Cardiac septum (tissue), 1 donor: ENCODE measurements around the gene SOX1. TPM values are rescaled to one million over a fixed set of nuclear protein-coding genes. Genes with fewer than 3 reads are reported as not detected.

Experiments used
- DNase-seq: peaks from one replicate; pipeline ENCODE4 v3.0.0-alpha.2; 2020; ENCODE audit warnings: low spot score
- intact Hi-C: fragments of 100-400 bp; cut with DNase I; formaldehyde crosslinking; loops from one replicate; pipeline ENCODE4 v1.14.0; 2022
- total RNA-seq: library from RNA; stranded (reverse); fragmentation: NEBNext Ultra II Directional; extraction: Animal tissue kit (Norgen Biotek cat#: 25700); gene quantifications from one replicate; pipeline ENCODE4 v1.2.1, GENCODE V29; 2021
- donor health status: DM: no; HTN: no; CAD: no.

The SOX1 gene
- total RNA-seq, 1 donor from 2014 or later = not detected

- intact Hi-C loops = no loop called here
- no peak for DNase-seq
Observed at GRCh38 chr13:112057736-112058518, 9.0 kb upstream of the SOX1 start.

DNA sequence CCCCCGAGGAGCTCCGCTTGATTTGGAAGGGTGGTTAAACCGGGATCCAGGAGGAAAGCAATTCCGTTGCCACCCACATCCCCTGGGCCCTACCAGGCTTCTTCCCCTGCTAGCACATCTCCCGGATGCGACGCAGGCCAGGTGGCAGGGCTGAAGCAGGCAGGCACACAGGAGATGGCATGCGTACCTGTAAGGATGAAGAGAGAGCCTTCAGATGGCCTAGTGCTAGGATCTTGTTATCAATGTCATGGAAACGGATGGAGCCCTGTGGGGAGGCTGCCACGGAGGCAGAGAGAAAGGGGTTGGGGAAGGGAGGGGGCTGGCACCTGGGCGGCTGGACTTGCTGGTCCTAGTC lies 8.5 kb upstream of the SOX1 start:
- no peak for DNase-seq
- intact Hi-C loops = no loop called here

DNA sequence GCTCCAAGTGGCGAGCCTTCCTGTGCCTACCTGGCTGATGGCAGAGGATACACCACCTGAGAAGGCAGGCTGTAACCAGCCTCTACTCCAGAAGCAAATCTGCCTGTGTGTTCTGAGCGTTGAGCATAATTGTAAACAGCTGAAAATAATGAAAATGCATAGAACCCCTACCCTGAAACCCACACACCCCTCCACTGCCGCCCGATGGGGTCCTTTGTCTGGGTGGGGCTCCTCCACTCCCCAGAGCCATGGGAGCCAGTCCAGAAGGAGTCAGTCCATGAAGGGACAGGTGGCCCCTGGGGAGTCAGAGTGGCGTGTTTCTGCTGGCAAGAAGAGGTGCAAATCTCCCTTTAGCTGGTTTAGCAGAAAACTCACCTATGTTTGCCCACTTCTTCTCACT lies 8.0 kb upstream of the SOX1 start:
- DNase-seq = no peak
- intact Hi-C loops = no loop called here

- no peak for DNase-seq
- intact Hi-C loops = no loop called here
Observed at GRCh38 chr13:112059457-112060281, 7.3 kb upstream of the SOX1 start.

- intact Hi-C loops = no loop called here
- DNase-seq = no peak
Observed at GRCh38 chr13:112060282-112060830, 6.6 kb upstream of the SOX1 start.

GRCh38 chr13:112060899-112061366 lies 6.0 kb upstream of the SOX1 start:
- DNase-seq = no peak
- intact Hi-C loops = no loop called here

GRCh38 chr13:112061367-112062061 lies 5.4 kb upstream of the SOX1 start:
- DNase-seq = no peak
- intact Hi-C loops = no loop called here

GRCh38 chr13:112062072-112062567 lies 4.8 kb upstream of the SOX1 start:
- no peak for DNase-seq

DNA sequence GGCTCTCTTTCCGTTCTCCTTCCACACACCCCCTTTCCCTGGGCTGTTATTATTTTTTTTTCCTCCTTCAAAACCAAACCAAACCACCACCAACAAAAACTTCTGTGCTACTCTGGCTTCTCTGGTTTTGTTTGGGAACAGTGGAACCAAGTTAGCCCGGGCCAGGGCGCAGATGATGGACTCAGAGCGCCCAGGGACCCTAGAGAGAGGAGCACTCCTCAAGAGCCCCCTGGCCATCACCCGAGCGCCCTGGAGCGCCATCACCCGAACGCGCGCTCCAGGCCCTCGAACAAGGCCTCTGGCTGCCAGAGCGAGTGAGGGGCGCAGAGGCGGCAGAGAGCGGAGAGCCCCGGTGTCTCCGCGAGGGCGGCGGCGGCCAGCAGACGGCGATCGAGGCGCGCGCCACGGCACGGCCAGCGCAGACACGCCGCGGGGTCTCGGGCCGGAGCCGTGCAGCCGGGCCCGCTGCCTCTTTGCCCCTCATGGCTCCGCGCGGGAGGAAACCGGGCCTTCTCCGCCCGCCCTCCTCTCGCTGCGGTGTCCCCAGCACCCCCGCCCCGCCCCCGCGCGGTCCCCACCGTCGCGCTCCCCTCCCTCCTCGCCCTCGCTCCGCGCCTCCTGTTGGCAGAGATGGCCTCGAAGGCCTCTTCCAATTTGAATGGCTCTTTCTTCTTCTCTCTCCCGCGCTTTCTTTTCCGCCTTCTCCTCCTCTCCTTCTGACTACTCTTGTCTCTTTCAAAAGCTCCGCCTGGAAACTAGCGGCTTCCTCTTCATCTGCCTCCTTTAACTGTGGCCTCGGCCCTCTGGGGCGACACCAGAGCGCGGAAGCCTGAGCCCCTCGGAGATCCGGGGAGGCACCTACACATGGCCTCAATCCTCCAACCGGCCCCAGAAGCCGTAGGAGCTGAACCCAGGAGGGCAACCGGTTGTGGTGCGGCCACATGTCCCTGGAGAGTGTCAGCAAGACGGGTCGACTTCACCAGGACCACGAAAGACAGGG lies 4.1 kb upstream of the SOX1 start:
- intact Hi-C loops = no loop called here
- DNase-seq = no peak

More at GRCh38 chr13:112062072-112062567, 4.8 kb upstream of the SOX1 start:
- intact Hi-C loops = no loop called here

DNA sequence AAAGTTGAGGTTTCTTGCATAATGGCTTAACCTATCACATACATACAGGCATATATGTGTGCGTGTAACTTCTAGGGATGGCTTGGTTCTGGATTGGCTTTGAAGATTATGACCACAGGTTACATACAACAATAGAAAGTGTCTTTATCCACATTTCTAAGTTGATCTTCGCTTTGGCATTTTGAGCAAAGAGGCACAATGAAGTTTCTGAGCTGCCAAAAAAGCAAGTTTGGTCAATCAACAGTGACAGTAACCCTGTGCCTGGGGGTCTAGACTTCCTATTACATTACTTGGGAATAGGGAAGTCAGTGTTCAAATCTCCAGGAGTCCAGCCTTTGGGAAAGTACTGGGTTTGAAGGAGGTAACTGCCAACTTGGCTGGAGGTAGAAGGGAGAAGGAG lies 3.1 kb upstream of the SOX1 start:
- no peak for DNase-seq
- intact Hi-C loops = no loop called here

GRCh38 chr13:112064222-112064621 lies 2.7 kb upstream of the SOX1 start:
- intact Hi-C loops = no loop called here
- DNase-seq = no peak

DNA sequence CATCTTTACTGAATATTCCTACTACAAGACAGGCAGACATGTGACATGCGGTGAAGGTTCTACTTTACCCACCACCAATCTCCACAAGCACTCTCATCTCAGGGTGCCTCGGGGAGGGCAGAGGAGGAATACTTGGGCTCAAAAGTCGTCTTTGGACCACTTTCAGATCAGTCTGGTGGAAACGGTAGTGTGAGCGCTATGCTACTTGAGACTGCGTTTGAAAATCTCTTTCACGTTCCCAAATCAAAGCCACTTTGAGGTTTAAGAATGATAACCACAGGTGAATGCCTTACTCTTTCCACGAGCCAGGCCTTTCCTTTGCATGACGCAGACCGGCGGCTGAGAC lies 1.5 kb upstream of the SOX1 start:
- intact Hi-C loops = no loop called here
- DNase-seq = no peak

DNA sequence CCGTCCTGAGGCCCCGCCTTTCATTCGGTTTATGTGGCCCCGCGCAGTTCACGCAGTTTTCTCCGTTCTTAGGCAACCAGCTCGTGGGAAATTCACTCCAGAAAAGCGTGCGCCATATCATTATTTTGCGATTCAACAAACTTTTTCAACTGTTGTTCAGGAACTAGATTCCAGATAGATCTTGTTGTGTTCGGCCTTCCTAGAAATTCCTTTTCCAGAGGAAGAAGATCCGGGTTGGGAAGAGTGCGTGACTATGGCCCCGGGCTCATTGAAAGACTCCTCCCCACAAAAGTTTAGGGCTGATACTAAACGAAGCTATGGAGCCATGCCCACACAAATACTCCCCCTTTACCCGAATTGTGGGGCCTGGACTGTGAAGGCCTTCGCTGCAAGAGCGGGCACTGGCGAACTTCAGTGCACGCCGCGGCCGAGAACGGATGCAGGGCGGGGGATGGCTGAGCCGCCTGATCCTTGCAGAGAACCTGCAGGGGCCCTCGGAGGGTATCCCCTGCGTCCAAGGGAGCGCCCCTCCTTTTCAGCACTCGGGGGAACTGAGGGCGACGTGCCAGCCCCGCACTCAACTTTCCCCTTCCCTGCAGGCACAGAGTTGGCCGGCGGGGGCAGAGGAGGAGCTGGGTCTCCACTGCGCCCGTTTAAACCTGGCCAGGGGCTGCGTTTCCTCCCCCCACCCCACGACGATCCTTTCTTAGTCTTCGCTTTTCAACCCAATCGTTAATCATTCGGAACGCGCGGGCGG lies 904 bp upstream of the SOX1 start:
- intact Hi-C loops = no loop called here
- no peak for DNase-seq

DNA sequence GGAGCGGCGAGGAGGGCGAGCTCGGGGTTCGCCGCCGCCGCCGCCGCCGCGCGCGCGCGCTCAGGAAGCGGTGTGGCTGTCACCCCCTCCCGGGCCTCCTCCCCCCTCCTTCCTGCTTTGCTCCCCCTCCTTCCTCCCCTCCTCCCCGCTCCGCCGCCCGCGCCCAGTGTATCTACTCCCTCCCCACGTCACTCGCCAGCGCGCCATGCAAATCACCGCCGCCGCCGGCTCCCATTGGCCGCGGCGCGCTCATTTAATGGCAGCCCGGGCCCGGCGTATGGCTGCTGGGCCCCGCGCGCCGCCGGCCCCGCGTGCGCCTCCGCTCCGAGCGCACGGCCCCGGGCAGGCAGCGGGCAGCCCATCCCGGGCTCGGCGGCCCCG lies 335 bp upstream of the SOX1 start:
- no peak for DNase-seq

GRCh38 chr13:112067871-112068539 lies 1.1 kb downstream of the SOX1 start:
- intact Hi-C loops = no loop called here
- DNase-seq = no peak

More for the DNA sequence above, 335 bp upstream of the SOX1 start:
- intact Hi-C loops = no loop called here

- no peak for DNase-seq
- intact Hi-C loops = no loop called here
Observed at GRCh38 chr13:112068540-112069060, 1.7 kb downstream of the SOX1 start.

DNA sequence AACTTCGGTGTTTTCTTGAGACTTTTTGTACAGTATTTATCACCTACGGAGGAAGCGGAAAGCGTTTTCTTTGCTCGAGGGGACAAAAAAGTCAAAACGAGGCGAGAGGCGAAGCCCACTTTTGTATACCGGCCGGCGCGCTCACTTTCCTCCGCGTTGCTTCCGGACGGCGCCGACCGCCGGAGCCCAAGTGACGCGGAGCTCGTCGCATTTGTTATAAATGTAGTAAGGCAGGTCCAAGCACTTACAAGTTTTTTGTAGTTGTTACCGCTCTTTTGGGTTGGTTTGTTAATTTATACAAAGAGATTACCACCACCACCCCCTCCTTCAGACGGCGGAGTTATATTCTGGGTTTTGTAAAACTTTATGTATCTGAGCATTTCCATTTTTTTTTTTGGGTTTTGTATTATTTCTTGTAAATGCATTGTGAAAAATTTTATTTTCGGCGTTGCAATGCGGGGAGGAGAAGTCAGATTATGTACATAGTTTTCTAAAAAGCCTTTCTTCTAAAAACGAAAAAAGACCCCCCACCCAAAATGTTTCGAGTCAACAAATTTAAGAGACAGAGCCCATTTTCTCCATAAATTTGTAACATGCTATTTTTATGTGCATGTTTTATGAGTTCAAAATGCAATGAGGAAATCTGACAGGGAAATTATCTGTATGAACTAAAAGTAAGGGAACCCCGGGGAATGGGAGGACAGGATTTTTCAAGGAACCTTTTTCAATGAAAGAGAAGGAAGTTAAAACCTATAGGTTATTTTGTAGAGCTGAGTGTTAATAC lies 2.3 kb downstream of the SOX1 start:
- no peak for DNase-seq
- intact Hi-C loops = no loop called here
